Measurements from ENCODE around the gene AASDH. TPM values are rescaled to one million over a fixed set of nuclear protein-coding genes. Genes with fewer than 3 reads are reported as not detected.

AASDH gene
- total RNA-seq, 1 experiment from 2014 or later: 11.5 TPM

GRCh38 chr4:56305390-56305789 lies 81.9 kb downstream of the AASDH start:
- BruUV-seq (replicated peaks): no TSS peak
- Histone ChIP-seq H3K4me1 (replicated peaks; ENCODE audit: insufficient read depth) (no peaks in the 10 kb centered on the region), H3K79me2 (ENCODE audit: low read depth) (no peaks in the 10 kb centered on the region), H2AFZ (no peak overlapping the region), H3K4me2 (no peak overlapping the region), H3K36me3 (ENCODE audit: low read depth) (no peaks in the 10 kb centered on the region), H3K9me3 (ENCODE audit: insufficient read depth, low read depth) (no peaks in the 10 kb centered on the region), H3K4me3 (no peak overlapping the region), H3F3A (ENCODE audit: insufficient read depth, low read depth) (no peaks in the 10 kb centered on the region), H3K9me2 (ENCODE audit: insufficient read depth) (no peaks in the 10 kb centered on the region), H3K27me3 (ENCODE audit: insufficient read depth, low read depth) (no peaks in the 10 kb centered on the region), H3K27ac (no peak overlapping the region), H4K20me1 (ENCODE audit: insufficient read depth) (no peaks in the 10 kb centered on the region)
- ChIA-PET CTCF (no interaction called here), POLR2A (ENCODE audit: unreplicated experiment) (no interaction called here)
- intact Hi-C loops (cut with micrococcal nuclease; ENCODE audit: unreplicated experiment): loop anchor here (10.0 kb wide), 2 partner anchors 441 to 529 kb away; no protein-coding TSS in a partner anchor
- TF ChIP-seq CTCF (conservative IDR thresholded peaks at IDR 0.05) (no peak), EZH2 (IDR thresholded peaks at IDR 0.05; ENCODE audit: low read depth) (no peak)
- DNase-seq: no peak

DNA sequence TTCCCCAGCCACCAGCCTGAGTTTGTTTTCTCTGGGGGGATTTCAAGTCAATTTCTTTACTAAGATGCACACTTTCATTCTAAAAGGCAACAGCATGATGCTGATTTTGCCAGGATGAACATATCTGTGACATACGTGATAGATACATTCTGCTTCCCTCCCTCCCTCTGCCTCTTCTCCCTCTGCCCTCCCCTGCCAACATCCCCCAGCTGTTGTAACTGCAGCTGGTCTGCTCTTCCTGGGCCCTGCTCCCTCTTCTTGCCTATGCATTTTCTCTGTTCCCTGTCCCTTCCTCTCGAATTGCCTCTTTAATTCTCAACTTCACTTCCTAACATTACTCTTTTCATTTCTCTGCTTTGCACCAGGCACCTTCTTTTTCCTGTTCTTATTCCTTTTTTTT lies 83.4 kb downstream of the AASDH start:
- Histone ChIP-seq H3K4me2 (no peak overlapping the region), H3K9me2 (ENCODE audit: insufficient read depth) (no peaks in the 10 kb centered on the region), H2AFZ (no peak overlapping the region), H3F3A (ENCODE audit: insufficient read depth, low read depth) (no peaks in the 10 kb centered on the region), H3K9me3 (ENCODE audit: insufficient read depth, low read depth) (no peaks in the 10 kb centered on the region), H3K79me2 (ENCODE audit: low read depth) (no peaks in the 10 kb centered on the region), H3K36me3 (ENCODE audit: low read depth) (no peaks in the 10 kb centered on the region), H3K27me3 (ENCODE audit: insufficient read depth, low read depth) (no peaks in the 10 kb centered on the region), H3K4me3 (no peak overlapping the region), H3K27ac (no peak overlapping the region), H3K4me1 (replicated peaks; ENCODE audit: insufficient read depth) (no peaks in the 10 kb centered on the region), H4K20me1 (ENCODE audit: insufficient read depth) (no peaks in the 10 kb centered on the region)
- intact Hi-C loops (cut with micrococcal nuclease; ENCODE audit: unreplicated experiment): loop anchor here (10.0 kb wide), 2 partner anchors 439 to 531 kb away; no protein-coding TSS in a partner anchor
- no TSS peak for BruUV-seq (replicated peaks)
- ChIA-PET POLR2A (ENCODE audit: unreplicated experiment) (no interaction called here), CTCF (no interaction called here)
- no peak for DNase-seq
- TF ChIP-seq EZH2 (IDR thresholded peaks at IDR 0.05; ENCODE audit: low read depth) (no peak), CTCF (conservative IDR thresholded peaks at IDR 0.05) (no peak)

DNA sequence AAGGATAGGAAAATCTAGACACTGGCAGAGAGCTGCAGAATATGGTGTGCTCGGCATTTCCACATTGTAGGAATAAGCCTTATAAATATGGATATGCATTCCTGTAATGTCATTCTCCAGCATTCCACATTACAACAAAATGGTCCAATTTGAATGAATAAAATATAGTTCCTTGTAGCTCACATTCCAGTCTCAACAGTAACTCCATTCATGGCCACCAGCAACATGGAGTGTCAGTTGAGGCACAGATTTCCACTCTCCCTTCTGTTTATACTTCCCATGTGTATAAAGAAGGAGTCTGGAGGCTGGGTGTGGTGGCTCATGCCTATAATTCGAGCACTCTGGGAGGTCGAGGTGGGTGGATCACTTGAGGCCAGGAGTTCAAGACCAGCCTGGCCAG lies 84.5 kb downstream of the AASDH start:
- H4K20me1 ChIP-seq (ENCODE audit: insufficient read depth): no peaks in the 10 kb centered on the region
- H2AFZ ChIP-seq: no peak overlapping the region
- no peak overlapping the region for H3K4me2 ChIP-seq
- H3K9me3 ChIP-seq (ENCODE audit: insufficient read depth, low read depth): no peaks in the 10 kb centered on the region
- no peaks in the 10 kb centered on the region for H3K79me2 ChIP-seq (ENCODE audit: low read depth)
- no peak for DNase-seq
- POLR2A ChIA-PET (ENCODE audit: unreplicated experiment): no interaction called here
- H3K27me3 ChIP-seq (ENCODE audit: insufficient read depth, low read depth): no peaks in the 10 kb centered on the region
- no peaks in the 10 kb centered on the region for H3F3A ChIP-seq (ENCODE audit: insufficient read depth, low read depth)
- H3K9me2 ChIP-seq (ENCODE audit: insufficient read depth): no peaks in the 10 kb centered on the region
- TF ChIP-seq CTCF (conservative IDR thresholded peaks at IDR 0.05) (no peak), EZH2 (IDR thresholded peaks at IDR 0.05; ENCODE audit: low read depth) (no peak)
- H3K27ac ChIP-seq: no peak overlapping the region
- CTCF ChIA-PET: no interaction called here
- no peaks in the 10 kb centered on the region for H3K36me3 ChIP-seq (ENCODE audit: low read depth)
- no peaks in the 10 kb centered on the region for H3K4me1 ChIP-seq (replicated peaks; ENCODE audit: insufficient read depth)
- H3K4me3 ChIP-seq: no peak overlapping the region
- no TSS peak for BruUV-seq (replicated peaks)
- intact Hi-C loops (cut with micrococcal nuclease; ENCODE audit: unreplicated experiment): loop anchor here (10.0 kb wide), 2 partner anchors 438 to 532 kb away; no protein-coding TSS in a partner anchor
